ENCODE data around the gene ARL15.
"Not testable (repeated sequence)": the region's sequence is repeated elsewhere in the genome, so short reads cannot be mapped to it uniquely, and the experiment has no call there.

ARL15 gene

GRCh38 chr5:54013556-54014194 is 296.7 kb downstream of the ARL15 start:
- DNase-seq, result peak; percentile 49

GRCh38 chr5:54009828-54010227 is 300.5 kb downstream of the ARL15 start:
- no peak for DNase-seq

GRCh38 chr5:54009357-54009756 is 301.0 kb downstream of the ARL15 start:
- DNase-seq, result no peak

- DNase-seq, result no peak
These were observed 302.3 kb downstream of the ARL15 start for GRCh38 chr5:54007827-54008777.

- no peak for DNase-seq
These were observed 305.7 kb downstream of the ARL15 start for GRCh38 chr5:54004697-54005096.

GRCh38 chr5:54002779-54003178 is 307.6 kb downstream of the ARL15 start:
- DNase-seq, result no peak

GRCh38 chr5:54001976-54002775 is 308.2 kb downstream of the ARL15 start:
- no peak for DNase-seq

GRCh38 chr5:54000011-54000410 is 310.4 kb downstream of the ARL15 start:
- DNase-seq, result no peak

GRCh38 chr5:53997736-53998627 is 312.4 kb downstream of the ARL15 start:
- no peak for DNase-seq

- DNase-seq, result no peak
These were observed 314.4 kb downstream of the ARL15 start for GRCh38 chr5:53996008-53996407.

GRCh38 chr5:53994148-53994547 is 316.2 kb downstream of the ARL15 start:
- no peak for DNase-seq

GRCh38 chr5:53991942-53992341 is 318.4 kb downstream of the ARL15 start:
- no peak for DNase-seq

- DNase-seq, result no peak
These were observed 323.3 kb downstream of the ARL15 start for GRCh38 chr5:53987101-53987500.

- DNase-seq, result no peak
These were observed 324.6 kb downstream of the ARL15 start for GRCh38 chr5:53985796-53986195.

GRCh38 chr5:53984971-53985370 is 325.4 kb downstream of the ARL15 start:
- no peak for DNase-seq

GRCh38 chr5:53983568-53984460 is 326.6 kb downstream of the ARL15 start:
- DNase-seq, result no peak

GRCh38 chr5:53982319-53982718 is 328.1 kb downstream of the ARL15 start:
- not testable (repeated sequence) for DNase-seq

GRCh38 chr5:53980061-53980460 is 330.3 kb downstream of the ARL15 start:
- no peak for DNase-seq

- no peak for DNase-seq
These were observed 336.4 kb downstream of the ARL15 start for GRCh38 chr5:53974021-53974420.

- DNase-seq, result no peak
These were observed 338.1 kb downstream of the ARL15 start for GRCh38 chr5:53972314-53972713.

GRCh38 chr5:53971551-53971950 is 338.8 kb downstream of the ARL15 start:
- DNase-seq, result no peak

All from stimulated activated CD8-positive, alpha-beta memory T cell treated with anti-CD3 and anti-CD28 coated beads, Interleukin-4, amount 100 ng/mL, for 48 hours (primary cell).